OCI-LY3 (cell line): ENCODE results near the gene DNAJA4.

Experiments
- H2AFZ ChIP-seq: fragments of 200-600, 300-600 bp; shearing (Covaris generic); 2 replicates; pipeline ENCODE4 v1.6.0; 2014; ENCODE audit warnings: antibody characterized with exemption, low read depth, low read length
- H3K27ac ChIP-seq: fragments of 200-600, 300-600 bp; sonication (generic); 2 replicates; pipeline ENCODE4 v1.5.1; 2014; ENCODE audit warnings: mild to moderate bottlenecking, low read length, moderate library complexity, mixed read lengths
- H3K27me3 ChIP-seq: fragments of 200-600, 300-600 bp; sonication (generic); 2 replicates; pipeline ENCODE4 v1.6.1; 2014; ENCODE audit warnings: low read depth, low read length, mixed read lengths
- H3K36me3 ChIP-seq: fragments of 200-600, 300-600 bp; sonication (generic); replicated peaks from 2 replicates; pipeline ENCODE3; 2014; ENCODE audit warnings: low read depth, low read length, mixed read lengths
- H3K4me1 ChIP-seq: fragments of 300-600, 200-600 bp; sonication (generic); 2 replicates; pipeline ENCODE4 v1.6.1; 2014; ENCODE audit warnings: low read length, mixed read lengths
- H3K4me2 ChIP-seq: fragments of 200-600, 300-600 bp; sonication (generic); 2 replicates; pipeline ENCODE4 v1.6.1; 2014; ENCODE audit warnings: low read length, mixed read lengths
- H3K4me3 ChIP-seq: fragments of 300-600, 200-600 bp; sonication (generic); 2 replicates; pipeline ENCODE4 v1.5.1; 2014; ENCODE audit warnings: antibody characterized with exemption, mild to moderate bottlenecking, low read length, moderate library complexity
- H3K79me2 ChIP-seq: fragments of 300-600, 200-600 bp; shearing (Covaris generic); 2 replicates; pipeline ENCODE4 v1.6.1; 2014; ENCODE audit warnings: mild to moderate bottlenecking, low read length, mixed read lengths
- H3K9ac ChIP-seq: fragments of 300-600, 200-600 bp; shearing (Covaris generic); 2 replicates; pipeline ENCODE4 v1.6.0; 2014; ENCODE audit warnings: mild to moderate bottlenecking, low read length, moderate library complexity
- H3K9me3 ChIP-seq: fragments of 200-600, 300-600 bp; shearing (Covaris generic); 2 replicates; pipeline ENCODE4 v1.6.1; 2014; ENCODE audit warnings: low read length, mixed read lengths; ENCODE audit not compliant: insufficient read depth
- H4K20me1 ChIP-seq: fragments of 200-600, 300-600 bp; sonication (generic); 2 replicates; pipeline ENCODE4 v1.6.1; 2016; ENCODE audit warnings: low read length, mixed read lengths; ENCODE audit not compliant: insufficient read depth
- EZH2phosphoT487 ChIP-seq: fragments of 200-600 bp; shearing (Covaris generic); IDR thresholded peaks from 2 replicates; pipeline ENCODE4 v1.6.1; 2018; ENCODE audit warnings: antibody characterized with exemption, mixed run types, low read depth
- TF ChIP-seq, protein P1 (sequence below): fragments of 200-600, 300-600 bp; sonication (generic); IDR thresholded peaks from 2 replicates; pipeline ENCODE4 v1.5.1; 2014; ENCODE audit warnings: antibody characterized with exemption, low read length, low read depth

The DNAJA4 gene

DNA sequence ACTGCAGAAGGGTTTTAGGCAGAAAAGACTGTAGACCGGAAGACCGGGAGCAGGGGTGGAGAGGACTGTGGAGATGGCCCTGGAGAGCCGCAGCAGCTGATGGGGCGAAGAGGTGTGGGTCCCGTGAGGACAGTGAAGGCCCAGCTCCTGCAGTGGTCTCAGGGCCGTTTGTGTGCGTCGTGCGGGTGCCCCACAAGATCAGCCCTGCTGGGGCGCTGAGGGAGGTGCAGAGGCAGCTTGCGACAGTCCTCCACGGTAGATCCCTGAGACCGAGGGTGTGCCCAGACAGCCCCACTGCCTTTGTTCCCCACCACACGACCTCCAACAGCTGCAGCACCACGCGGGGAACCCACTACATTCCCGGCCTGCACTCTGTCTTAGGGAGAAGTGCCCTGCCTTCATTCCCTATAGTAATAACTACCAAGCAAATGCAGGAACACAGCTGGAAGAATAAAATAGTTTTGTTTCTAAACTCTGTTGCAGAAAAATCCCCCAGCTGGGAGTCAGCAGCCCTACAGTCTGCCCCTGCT is 56.7 kb downstream of the DNAJA4 start:
- Histone ChIP-seq H3K27ac (no peak overlapping the region), H4K20me1 (no peaks in the 10 kb centered on the region), H3K9me3 (no peaks in the 10 kb centered on the region), H3K36me3 (no peaks in the 10 kb centered on the region), H3K4me2 (no peak overlapping the region), H3K27me3 (no peaks in the 10 kb centered on the region), H3K4me1 (peaks cover 14% of the 10 kb centered on the region), H2AFZ (no peak overlapping the region), H3K4me3 (no peak overlapping the region), H3K79me2 (no peaks in the 10 kb centered on the region), H3K9ac (no peak overlapping the region)
- TF ChIP-seq, protein P1, sequence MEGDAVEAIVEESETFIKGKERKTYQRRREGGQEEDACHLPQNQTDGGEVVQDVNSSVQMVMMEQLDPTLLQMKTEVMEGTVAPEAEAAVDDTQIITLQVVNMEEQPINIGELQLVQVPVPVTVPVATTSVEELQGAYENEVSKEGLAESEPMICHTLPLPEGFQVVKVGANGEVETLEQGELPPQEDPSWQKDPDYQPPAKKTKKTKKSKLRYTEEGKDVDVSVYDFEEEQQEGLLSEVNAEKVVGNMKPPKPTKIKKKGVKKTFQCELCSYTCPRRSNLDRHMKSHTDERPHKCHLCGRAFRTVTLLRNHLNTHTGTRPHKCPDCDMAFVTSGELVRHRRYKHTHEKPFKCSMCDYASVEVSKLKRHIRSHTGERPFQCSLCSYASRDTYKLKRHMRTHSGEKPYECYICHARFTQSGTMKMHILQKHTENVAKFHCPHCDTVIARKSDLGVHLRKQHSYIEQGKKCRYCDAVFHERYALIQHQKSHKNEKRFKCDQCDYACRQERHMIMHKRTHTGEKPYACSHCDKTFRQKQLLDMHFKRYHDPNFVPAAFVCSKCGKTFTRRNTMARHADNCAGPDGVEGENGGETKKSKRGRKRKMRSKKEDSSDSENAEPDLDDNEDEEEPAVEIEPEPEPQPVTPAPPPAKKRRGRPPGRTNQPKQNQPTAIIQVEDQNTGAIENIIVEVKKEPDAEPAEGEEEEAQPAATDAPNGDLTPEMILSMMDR: no peak
- TF ChIP-seq EZH2phosphoT487: no peak

DNA sequence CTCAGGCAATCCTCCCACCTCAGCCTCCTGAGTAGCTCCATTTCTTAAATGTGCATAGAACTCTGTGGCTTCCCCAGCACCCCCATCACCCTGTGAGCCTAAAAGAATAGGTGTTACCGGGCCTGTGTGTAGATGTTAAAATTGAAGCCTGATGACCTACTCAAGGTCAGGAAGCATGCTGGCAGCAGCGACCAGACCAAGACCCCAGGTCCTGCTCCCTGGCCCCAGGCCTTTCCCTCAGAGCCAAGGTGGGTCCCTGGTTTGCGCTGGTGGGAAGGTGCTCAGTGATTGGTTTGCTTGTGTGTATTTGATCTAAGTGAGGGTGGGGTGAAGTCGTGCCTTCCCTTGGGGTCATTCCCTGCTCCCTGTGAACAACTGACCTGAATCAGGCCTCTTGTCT is 57.4 kb downstream of the DNAJA4 start:
- Histone ChIP-seq H3K27me3 (no peaks in the 10 kb centered on the region), H3K4me3 (no peak overlapping the region), H3K4me1 (peaks cover 7% of the 10 kb centered on the region), H4K20me1 (no peaks in the 10 kb centered on the region), H3K27ac (no peak overlapping the region), H3K79me2 (no peaks in the 10 kb centered on the region), H3K9me3 (no peaks in the 10 kb centered on the region), H3K9ac (no peak overlapping the region), H2AFZ (no peak overlapping the region), H3K36me3 (no peaks in the 10 kb centered on the region), H3K4me2 (no peak overlapping the region)
- TF ChIP-seq, protein P1: no peak
- no peak for TF ChIP-seq EZH2phosphoT487

DNA sequence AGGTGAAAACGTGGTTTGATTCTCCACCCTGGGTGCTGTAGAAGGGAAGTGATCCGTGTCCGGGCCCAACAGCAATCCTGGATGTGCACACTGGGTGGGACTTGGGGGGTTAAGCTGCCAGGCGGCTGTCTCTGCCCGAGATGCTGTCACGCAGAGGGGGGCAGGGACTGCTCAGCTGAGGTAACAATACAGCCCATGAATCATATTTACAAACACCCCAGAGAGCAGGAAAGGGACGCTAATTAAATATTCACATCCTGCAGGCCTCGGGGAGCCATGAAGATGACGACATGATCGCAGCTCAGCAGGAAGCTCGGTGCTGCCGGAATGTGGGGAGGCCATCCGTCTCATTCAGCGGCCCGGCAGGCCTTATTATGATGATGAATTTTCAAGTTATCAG is 57.9 kb downstream of the DNAJA4 start:
- H3K9ac ChIP-seq: no peak overlapping the region
- no peak for TF ChIP-seq EZH2phosphoT487
- TF ChIP-seq, protein P1: no peak
- H4K20me1 ChIP-seq: no peaks in the 10 kb centered on the region
- H2AFZ ChIP-seq: no peak overlapping the region
- no peak overlapping the region for H3K4me3 ChIP-seq
- H3K4me2 ChIP-seq: no peak overlapping the region
- H3K4me1 ChIP-seq: peaks cover 5% of the 10 kb centered on the region
- no peak overlapping the region for H3K27ac ChIP-seq
- H3K79me2 ChIP-seq: no peaks in the 10 kb centered on the region
- no peaks in the 10 kb centered on the region for H3K27me3 ChIP-seq
- no peaks in the 10 kb centered on the region for H3K9me3 ChIP-seq
- no peaks in the 10 kb centered on the region for H3K36me3 ChIP-seq

DNA sequence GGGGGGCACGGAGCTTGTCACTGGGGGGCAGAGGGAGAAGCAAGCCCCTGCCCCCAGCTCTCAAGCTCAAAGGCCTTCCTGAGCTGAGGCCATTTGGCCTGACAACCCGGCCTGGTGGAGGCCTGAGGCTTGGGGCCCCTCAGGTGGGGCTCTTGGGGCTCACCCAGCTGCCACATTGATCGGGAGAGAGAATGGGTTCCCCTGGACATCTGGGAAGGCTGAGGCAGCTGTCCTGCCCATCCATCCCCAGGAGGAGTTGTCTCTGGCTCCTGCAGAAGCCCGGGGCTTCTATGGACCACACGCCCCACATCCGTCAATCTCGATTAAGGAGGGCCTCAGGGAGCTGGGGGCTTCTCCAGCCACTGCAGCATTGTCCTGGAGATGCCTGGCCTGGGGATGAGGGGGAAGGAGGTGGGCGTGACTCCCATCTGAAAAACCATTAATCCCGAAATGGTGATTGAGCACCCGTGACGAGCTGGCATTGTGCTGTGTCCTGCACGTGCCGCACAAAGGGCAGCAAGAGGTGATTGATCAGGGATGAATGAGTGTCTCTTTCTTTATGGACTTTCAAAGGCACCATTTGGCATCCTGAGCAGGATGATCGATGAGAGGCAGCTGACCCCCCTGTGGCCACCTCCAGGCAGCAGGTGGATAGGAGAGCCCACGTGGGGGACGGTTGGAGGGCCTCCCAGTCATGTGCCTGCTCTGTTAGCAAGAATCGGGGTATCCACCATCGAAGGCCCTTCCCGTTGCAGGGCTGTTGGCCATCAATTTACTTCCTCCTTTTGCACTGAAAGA is 58.6 kb downstream of the DNAJA4 start:
- Histone ChIP-seq H2AFZ (no peak overlapping the region), H3K4me1 (peaks cover 4% of the 10 kb centered on the region; the same call in 1 of the 2 replicates), H3K27me3 (no peaks in the 10 kb centered on the region), H3K79me2 (no peaks in the 10 kb centered on the region), H3K27ac (no peak overlapping the region), H3K4me2 (no peak overlapping the region), H4K20me1 (no peaks in the 10 kb centered on the region), H3K9me3 (no peaks in the 10 kb centered on the region), H3K4me3 (no peak overlapping the region), H3K9ac (no peak overlapping the region), H3K36me3 (no peaks in the 10 kb centered on the region)
- TF ChIP-seq, protein P1: no peak
- no peak for TF ChIP-seq EZH2phosphoT487
